Measurements from ENCODE around the gene CYTIP. TPM values are rescaled to one million over a fixed set of nuclear protein-coding genes. Genes with fewer than 3 reads are reported as not detected.

The CYTIP gene
- 100 to 1,000 TPM; 514 to 520 TPM for total RNA-seq

DNA sequence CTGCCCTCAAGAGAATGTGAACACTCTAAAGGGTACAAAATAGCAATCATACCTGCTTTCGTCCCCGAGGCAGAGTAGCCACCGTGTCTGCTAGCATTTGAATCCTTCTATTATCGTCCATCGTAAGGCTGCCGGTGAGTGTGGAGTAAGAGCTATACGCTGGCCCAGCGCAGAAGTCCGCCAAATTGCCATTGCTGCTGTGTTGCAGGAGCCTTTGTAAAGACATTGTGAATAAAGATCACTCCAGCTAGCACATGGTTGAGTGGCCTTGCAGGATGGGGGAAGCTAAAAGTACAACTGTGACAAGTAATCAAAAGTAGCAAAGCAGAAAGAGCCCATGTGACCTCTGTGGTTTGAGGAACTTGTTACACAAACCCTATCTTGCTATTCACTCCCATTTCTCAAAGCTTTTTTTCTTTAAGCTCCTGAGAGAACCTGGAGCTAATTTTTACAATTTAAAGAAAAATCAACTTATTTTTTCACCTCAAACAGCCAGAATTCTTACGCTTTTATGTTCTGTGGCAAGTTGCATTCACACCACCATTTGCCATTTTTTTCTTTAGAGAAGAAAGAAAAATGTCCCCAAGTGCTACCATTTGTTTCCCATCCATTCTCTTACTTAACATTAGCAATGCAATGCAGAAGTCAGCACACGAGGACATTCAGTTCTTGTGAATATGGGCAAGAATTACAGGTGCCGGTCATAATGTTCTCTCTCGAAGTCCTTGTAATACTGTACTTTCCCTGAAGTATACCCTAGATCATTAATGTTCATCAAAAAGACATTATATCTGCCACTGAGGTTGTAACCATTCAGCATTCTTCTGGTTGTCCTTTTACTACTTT is at the start of gene CYTIP:
Gene CYTIP, minus strand, starts transcription at position 295 of the 846 bp plus-strand sequence. Its CDS starts 69 bp downstream, at position 226.
- DNase-seq (peak; percentile 82), ATAC-seq (peak; percentile 43)
- Mint-ChIP-seq H3K27me3 (no peaks in the 10 kb centered on the region), H3K4me1 (ENCODE audit: low read depth) (peaks cover 35% of the 10 kb centered on the region), H3K4me3 (peak within 1 kb of the TSS; percentile 90), H3K9me3 (no peaks in the 10 kb centered on the region), H3K36me3 (ENCODE audit: low read depth) (peaks cover 59% of the 10 kb centered on the region), H3K27ac (peak within 1 kb of the TSS; percentile 94)
- ChIA-PET CTCF (interaction anchor here (0.7 to 3.2 kb wide), 13 partner anchors 10 to 116 kb away, joined by 3 to 16 read pairs (median 5); no protein-coding TSS in a partner anchor), POLR2A (interaction anchor here (0.6 to 27.4 kb wide), 12 partner anchors 17 to 454 kb away, joined by 3 to 1592 read pairs (median 4); partner anchors contain the start of gene ACVR1C)
- intact Hi-C loops (cut with micrococcal nuclease) = loop anchor here (2.0 kb wide), 2 partner anchors 21 to 33 kb away; no protein-coding TSS in a partner anchor
- TF ChIP-seq, protein P1, sequence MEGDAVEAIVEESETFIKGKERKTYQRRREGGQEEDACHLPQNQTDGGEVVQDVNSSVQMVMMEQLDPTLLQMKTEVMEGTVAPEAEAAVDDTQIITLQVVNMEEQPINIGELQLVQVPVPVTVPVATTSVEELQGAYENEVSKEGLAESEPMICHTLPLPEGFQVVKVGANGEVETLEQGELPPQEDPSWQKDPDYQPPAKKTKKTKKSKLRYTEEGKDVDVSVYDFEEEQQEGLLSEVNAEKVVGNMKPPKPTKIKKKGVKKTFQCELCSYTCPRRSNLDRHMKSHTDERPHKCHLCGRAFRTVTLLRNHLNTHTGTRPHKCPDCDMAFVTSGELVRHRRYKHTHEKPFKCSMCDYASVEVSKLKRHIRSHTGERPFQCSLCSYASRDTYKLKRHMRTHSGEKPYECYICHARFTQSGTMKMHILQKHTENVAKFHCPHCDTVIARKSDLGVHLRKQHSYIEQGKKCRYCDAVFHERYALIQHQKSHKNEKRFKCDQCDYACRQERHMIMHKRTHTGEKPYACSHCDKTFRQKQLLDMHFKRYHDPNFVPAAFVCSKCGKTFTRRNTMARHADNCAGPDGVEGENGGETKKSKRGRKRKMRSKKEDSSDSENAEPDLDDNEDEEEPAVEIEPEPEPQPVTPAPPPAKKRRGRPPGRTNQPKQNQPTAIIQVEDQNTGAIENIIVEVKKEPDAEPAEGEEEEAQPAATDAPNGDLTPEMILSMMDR (IDR thresholded peaks at IDR 0.05) = no peak

DNA sequence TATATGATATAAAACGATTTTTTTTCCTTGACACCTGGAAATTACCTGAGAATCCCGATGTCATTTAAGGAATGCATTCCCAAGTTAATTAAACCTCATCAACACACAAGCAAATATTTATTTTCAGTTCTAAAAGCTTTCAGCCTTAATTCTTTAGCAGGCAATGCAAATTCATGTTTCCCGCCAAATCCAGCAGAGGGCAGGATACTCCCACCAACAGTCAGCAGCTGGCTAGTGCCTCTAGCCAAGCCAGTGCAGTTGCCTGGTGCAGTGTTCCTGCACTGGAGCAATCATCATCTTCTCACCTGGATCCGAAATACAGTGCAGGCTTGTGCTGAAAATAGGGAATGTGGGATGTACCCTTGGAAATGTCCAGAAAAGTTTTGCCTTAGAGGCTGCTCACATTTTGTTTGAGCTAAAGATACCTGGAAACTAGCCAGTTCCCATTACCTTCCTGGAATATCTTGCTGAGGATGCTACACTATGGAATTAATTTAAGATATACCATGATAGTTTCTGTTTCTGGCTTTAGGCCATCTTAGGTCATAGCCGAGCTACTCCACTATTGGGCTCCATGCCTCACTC is 48.4 kb upstream of the CYTIP start:
- Mint-ChIP-seq H3K4me3 (no peak overlapping the region), H3K4me1 (ENCODE audit: low read depth) (peaks cover 65% of the 10 kb centered on the region), H3K9me3 (no peaks in the 10 kb centered on the region), H3K27ac (no peak overlapping the region), H3K27me3 (no peaks in the 10 kb centered on the region), H3K36me3 (ENCODE audit: low read depth) (no peaks in the 10 kb centered on the region)
- intact Hi-C loops (cut with micrococcal nuclease) = loop anchor here (5.0 to 10.0 kb wide), 4 partner anchors 133 to 520 kb away; partner anchors contain the start of gene ACVR1C
- peak; percentile 85 for DNase-seq
- ChIA-PET POLR2A (interaction anchor here (0.6 to 51.0 kb wide), 2 partner anchors 61 to 105 kb away, joined by 3 to 1592 read pairs; partner anchors contain the start of gene CYTIP), CTCF (interaction anchor here (0.6 to 5.1 kb wide), 64 partner anchors 11 to 533 kb away, joined by 3 to 46 read pairs (median 4); partner anchors contain the start of genes ACVR1, ACVR1C, CYTIP and ERMN)
- peak; percentile 86 for ATAC-seq
- TF ChIP-seq, protein P1 (IDR thresholded peaks at IDR 0.05) = peak; percentile 82

DNA sequence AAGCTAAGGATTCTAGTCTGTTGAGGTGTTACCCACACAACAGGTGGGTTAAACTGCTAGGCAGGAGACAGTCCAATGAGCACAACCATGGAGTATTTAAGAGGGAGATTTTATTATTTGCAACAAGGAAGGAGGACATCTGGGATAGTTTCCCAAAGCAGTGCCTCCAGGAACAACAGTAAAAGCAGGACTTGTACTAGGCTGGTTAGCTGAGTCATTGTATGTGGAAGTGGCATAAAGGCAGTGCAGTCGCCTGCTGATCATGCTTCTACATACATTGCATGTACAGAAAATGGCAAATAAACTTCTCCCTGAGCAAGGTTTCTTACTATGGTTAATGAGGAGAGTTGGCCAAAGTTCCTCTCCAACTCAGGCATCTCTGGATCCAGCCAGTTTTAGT is 46.1 kb upstream of the CYTIP start:
- TF ChIP-seq, protein P1 (IDR thresholded peaks at IDR 0.05) = no peak
- DNase-seq = no peak
- POLR2A ChIA-PET = interaction anchor here (0.7 to 51.0 kb wide), 6 partner anchors 9 to 156 kb away, joined by 3 to 1592 read pairs (median 4); partner anchors contain the start of gene CYTIP
- Mint-ChIP-seq H3K4me3 (no peak overlapping the region), H3K36me3 (ENCODE audit: low read depth) (peaks cover under 1% of the 10 kb centered on the region), H3K4me1 (ENCODE audit: low read depth) (peaks cover 86% of the 10 kb centered on the region), H3K27me3 (no peaks in the 10 kb centered on the region), H3K9me3 (peaks cover under 1% of the 10 kb centered on the region), H3K27ac (no peak overlapping the region)
- CTCF ChIA-PET = interaction anchor here (0.8 to 7.9 kb wide), 16 partner anchors 8 to 518 kb away, joined by 3 to 50 read pairs (median 10); partner anchors contain the start of genes ACVR1C, CYTIP and ERMN
- ATAC-seq = no peak
- intact Hi-C loops (cut with micrococcal nuclease) = loop anchor here (5.0 to 10.0 kb wide), 4 partner anchors 135 to 522 kb away; partner anchors contain the start of gene ACVR1C

DNA sequence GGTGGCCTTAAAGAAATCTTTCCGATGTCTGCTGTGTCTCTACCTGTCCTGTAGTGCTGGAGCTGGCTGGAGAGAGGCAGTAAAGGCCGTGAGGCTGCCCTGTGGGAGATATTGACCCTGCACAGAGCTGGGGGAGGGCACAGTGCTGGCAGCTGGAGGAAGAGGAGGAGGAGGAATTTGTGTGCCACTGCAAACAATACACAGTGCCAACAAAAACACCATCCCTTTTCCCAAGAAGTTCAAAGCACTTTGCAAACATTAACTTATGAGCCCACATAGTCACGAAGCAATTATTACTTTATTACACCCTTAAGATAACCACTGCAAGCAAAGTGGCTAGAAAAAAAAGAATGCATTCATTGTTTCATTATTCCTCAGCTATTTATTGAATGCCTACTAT is 45.0 kb upstream of the CYTIP start:
- Mint-ChIP-seq H3K4me3 (no peak overlapping the region), H3K27me3 (no peaks in the 10 kb centered on the region), H3K9me3 (peaks cover 3% of the 10 kb centered on the region), H3K4me1 (ENCODE audit: low read depth) (peaks cover 87% of the 10 kb centered on the region), H3K27ac (peak overlapping the region; percentile 68), H3K36me3 (ENCODE audit: low read depth) (peaks cover 5% of the 10 kb centered on the region)
- TF ChIP-seq, protein P1 (IDR thresholded peaks at IDR 0.05) = no peak
- no peak for DNase-seq
- ChIA-PET POLR2A (interaction anchor here (0.6 to 51.0 kb wide), 5 partner anchors 9 to 307 kb away, joined by 3 to 1592 read pairs (median 3); partner anchors contain the start of gene CYTIP), CTCF (interaction anchor here (0.8 to 7.9 kb wide), 21 partner anchors 8 to 522 kb away, joined by 3 to 50 read pairs (median 6); partner anchors contain the start of gene ACVR1C)
- ATAC-seq = no peak
- intact Hi-C loops (cut with micrococcal nuclease) = no loop called here

Data from activated CD8-positive, alpha-beta T cell treated with anti-CD3 and anti-CD28 coated beads for 36 hours (primary cell).